NCI-H345 treated with DMSO at 0.1 percent for 48 hours (cell line): ENCODE data around the gene CFAP53.
"Not testable (repeated sequence)": the region's sequence is repeated elsewhere in the genome, so short reads cannot be mapped to it uniquely, and the experiment has no call there.

ENCODE experiments used
- DNase-seq: peaks from one replicate; lab custom pipeline; 2025; ENCODE audit not compliant: unreplicated experiment; lab: John Stamatoyannopoulos, UW

CFAP53 gene, protein sequence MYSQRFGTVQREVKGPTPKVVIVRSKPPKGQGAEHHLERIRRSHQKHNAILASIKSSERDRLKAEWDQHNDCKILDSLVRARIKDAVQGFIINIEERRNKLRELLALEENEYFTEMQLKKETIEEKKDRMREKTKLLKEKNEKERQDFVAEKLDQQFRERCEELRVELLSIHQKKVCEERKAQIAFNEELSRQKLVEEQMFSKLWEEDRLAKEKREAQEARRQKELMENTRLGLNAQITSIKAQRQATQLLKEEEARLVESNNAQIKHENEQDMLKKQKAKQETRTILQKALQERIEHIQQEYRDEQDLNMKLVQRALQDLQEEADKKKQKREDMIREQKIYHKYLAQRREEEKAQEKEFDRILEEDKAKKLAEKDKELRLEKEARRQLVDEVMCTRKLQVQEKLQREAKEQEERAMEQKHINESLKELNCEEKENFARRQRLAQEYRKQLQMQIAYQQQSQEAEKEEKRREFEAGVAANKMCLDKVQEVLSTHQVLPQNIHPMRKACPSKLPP

GRCh38 chr18:50266248-50266704, at the start of gene CFAP53:
Gene CFAP53, minus strand, starts transcription at chr18:50266495. Its CDS starts 91 bp downstream, at chr18:50266404.
- peak; percentile 70 for DNase-seq

GRCh38 chr18:50315100-50315871, 49.0 kb upstream of the CFAP53 start:
- DNase-seq = no peak

DNA sequence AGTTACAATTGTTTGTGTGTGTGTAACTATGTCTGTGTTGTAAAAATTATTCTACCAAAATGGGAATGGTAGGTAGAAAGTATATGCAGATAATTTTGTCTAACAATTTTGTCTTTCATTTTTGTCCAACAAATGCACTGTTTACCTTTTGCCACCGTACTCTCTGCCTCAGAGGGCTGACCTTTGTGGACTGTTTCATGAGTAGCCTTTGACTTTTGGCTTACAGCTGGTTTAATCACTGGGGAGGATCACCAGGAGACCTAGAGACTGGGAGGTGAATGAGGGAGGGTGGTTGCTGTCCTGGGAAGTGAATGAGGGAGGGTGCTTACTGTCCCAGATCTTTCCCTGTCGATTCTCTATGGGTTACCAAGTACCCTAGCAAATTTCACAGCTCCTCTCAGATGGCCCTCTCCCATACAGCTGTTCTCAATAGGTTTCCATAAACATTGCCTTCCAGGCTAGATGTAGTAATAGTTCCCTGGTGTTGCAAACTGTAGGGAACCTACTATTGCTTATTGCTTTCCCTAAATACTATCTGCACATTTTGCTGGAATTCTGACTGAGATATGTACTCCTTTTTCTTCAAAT, 47.7 kb upstream of the CFAP53 start:
- DNase-seq = no peak

- no peak for DNase-seq
Observed at GRCh38 chr18:50313031-50313607, 46.8 kb upstream of the CFAP53 start.

DNA sequence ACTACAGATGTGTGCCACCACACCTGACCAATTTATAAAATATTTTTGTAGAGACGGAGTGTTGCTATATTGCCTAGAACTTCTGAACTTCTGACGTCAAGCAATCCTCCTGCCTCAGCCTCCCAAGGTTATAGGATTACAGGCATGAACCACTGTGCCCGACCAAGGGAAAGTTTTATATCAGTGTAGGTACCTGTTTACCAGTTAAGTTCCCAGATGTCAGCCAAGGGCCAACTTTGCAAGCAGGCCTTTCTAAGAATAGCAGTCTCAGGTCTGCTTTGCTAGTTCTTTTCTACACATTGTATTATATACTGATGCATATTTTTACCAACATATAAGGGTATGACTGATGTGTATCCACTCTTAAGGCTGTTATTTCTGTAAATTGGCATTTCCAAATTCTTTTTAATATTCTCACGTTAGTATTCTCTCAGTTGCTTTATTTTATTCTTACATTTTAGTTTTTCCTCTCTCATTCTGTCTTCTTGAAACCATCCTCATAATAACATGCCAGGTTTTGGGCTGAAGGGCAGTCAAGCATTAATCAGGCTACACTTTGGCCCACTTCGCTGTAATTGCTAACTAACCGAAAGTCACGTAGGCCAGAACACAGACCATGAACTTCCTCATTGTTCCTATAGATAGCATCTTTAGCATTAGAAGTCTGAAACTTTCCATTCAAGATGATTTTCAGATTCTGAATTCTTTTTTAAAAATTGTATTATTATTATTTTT, 46.2 kb upstream of the CFAP53 start:
- no peak for DNase-seq

DNA sequence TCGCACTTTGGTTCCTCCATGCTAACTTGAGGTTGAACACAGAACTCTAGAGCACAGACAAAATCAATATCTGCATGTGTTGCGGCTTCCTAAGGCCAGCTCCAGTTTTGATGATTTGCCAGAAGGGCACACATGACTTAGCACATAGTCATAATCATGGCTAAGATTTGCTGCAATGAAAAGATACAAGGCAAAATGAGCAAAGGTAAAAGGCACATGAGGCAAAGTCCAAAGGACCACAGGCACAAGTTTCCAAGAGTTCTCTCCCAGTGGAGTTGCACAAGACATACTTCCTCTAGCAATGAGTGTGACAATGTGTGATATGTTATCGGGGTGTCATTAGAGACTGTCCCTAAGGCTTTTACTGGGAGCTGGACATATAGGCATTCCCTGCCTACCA, 45.4 kb upstream of the CFAP53 start:
- no peak for DNase-seq

DNA sequence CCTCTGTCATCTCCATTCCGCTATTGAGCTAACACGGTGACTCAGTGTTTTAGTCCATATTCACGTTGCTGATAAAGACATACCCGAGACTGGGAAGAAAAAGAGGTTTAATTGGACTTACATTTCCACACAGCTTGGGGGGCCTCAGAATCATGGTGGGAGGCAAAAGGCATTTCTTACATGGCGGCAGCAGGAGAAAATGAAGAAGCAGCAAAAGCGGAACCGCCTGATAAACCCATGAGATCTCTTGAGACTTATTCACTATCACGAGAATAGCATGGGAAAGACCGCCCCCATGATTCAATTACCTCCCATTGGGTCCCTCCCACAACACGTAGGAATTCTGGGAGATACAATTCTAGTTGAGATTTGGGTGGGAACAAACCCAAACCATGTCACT, 43.8 kb upstream of the CFAP53 start:
- DNase-seq = no peak

GRCh38 chr18:50308851-50309250, 42.6 kb upstream of the CFAP53 start:
- not testable (repeated sequence) for DNase-seq

DNA sequence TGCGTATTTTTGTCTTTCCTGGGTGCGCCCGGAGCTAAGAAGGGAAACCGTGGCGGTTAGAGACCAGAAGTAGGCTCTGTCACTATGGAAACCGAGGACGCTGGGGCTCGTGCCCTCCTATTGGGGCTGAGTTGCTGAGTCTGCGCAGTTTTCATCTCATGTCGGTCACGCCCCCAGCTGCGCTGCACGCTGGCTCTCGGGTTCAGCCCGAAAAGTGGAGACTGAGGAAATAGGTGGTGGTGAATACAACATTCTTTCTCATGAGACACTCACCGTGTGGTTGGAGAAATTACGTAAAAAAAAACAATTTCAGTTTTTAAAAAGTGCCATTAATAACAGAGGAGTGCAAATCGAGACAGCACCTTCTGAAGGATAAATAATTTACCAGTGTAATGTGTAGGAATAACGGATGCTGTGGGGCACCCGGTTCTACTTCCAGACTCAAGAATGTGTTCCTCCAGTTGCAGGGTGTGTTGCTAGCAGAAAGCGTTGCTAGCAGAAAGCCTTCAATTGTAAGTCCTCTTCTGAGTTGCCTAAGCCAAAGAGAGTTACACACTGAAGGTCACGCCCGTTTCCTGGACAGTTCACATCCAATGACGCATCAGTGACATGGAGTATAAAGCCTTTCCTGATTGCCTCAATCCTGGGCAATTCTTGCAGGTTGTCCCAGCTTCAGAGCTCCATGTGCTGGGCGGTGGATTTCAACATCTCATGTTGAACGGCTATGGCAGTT, 41.6 kb upstream of the CFAP53 start:
- DNase-seq = peak; percentile 91

DNA sequence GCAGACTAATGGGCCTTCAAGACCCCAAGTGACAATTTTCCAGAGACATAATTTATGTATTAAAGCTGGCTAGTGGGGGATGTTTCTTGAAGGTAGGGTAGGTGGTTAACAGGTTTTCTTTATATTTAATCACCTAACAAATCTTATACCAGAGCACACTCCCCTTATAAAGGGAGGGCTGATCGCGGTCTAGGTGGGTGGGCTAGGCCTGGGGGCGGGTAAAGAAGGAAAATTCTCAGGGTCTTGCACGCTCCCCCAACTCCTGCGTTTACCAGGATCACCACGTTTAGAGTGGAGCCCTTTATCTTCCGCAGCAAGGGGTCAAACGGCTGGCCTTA, 41.1 kb upstream of the CFAP53 start:
- DNase-seq = no peak

DNA sequence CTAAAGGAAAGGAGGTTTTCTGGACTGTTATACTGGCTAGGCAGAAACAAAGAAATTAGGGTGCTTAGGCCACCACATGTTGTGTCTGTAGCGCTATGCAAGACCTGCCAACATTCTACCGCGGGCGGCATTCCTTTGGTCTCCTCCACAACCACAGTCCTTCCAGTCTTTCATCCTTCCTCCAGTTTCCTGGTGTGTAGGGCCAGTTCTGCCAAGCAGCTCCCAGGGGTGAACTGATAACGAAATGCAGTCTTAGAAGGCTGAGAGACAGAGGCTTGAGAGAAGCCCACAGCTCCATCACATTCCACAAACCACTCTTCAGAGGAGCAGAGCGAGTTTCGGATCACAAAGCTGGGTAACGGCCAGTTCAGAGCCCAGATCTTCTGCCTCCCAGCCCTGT, 40.6 kb upstream of the CFAP53 start:
- no peak for DNase-seq

DNA sequence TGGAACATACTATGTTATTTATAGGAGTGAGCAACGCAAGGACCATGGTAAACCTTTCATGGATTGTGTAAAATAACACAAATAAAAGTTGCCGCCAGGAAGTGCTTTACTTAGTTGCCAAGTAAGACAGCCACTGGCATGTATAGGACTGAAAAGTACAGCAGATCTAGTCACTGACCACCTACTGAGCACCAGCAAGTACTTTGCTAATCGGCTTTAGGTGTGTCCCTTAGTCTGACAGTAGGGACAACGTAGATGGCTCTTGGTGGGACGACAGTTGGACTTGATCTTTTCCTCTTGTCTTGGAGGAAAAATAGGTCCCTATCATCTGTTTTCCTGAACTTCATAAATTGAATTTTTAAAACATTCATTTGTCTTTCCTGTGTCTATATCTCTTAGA, 34.8 kb upstream of the CFAP53 start:
- DNase-seq = no peak

DNA sequence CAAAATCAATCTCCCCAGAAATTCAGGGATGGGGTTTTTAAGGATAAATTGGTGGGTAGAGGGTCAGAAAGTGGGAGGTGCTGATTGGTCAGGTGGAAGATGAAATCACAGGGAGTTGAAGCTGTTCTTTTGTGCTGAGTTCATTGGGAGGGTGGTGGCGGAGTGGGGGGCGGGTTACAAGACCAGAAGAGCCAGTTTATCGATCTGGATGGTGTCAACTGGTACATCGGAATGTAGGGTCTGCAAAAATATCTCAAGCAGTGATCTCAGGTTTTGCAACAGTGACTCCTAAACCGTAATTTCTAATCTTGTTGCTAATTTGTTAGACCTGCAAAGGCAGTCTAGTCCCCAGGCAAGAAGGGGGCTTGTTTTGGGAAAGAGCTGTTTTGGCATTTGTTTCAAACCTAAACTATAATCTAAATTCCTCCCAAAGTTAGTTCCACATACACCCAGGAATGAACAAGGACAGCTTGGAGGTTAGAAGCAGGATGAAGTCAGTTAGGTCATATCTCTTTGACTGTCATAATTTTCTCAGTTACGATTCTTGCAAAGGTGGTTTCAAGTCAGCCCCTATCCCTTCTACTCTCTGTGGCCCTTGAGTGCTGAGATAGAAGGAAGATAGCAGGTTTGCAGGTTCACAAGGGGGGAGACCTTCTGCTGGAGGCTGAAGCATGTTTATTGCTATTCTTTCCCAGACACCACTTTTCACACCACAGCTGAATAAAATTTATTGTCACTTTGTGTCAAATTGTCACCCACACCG, 33.5 kb upstream of the CFAP53 start:
- no peak for DNase-seq

GRCh38 chr18:50298443-50299284, 32.4 kb upstream of the CFAP53 start:
- DNase-seq = no peak

DNA sequence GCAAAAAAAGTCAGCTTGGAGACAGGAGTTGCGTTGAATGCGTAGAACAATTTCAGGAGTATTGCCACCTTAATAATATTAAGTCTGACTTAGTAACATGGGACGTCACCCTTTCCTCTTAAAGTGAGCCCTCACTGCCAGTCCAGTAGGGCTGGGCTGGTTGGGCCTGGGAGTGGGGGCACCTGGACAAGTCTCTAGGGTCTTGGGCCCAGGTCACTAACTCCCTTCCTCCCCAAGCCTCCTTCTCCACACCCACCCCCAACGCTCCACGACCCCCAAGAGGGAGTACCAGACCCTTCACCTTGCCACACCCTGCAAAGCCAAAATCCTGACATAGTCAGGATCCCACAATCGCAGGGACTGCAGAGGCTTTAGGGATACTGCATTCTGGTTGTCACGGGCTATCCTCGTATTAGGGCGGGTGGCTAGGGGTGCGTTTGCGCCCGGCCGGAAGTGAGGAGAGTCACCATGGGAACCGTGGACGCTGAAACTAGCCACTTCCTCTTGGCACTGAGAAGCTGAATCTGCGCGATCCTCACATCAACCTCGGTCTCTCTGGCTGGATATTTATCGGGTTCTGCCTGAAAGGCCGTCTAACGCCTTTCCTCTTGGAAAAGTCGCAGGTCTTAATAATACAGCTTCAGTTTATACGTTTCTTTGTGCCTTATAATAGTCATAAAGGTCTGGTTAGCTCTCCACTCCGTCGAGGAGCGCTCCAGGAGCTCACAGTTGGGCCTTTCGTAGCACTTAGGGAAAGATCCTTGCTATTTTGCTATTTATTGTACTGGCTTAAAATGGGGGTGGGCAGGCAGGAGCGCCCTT, 31.5 kb upstream of the CFAP53 start:
- peak; percentile 51 for DNase-seq

- no peak for DNase-seq
Observed at GRCh38 chr18:50293039-50293438, 26.7 kb upstream of the CFAP53 start.

DNA sequence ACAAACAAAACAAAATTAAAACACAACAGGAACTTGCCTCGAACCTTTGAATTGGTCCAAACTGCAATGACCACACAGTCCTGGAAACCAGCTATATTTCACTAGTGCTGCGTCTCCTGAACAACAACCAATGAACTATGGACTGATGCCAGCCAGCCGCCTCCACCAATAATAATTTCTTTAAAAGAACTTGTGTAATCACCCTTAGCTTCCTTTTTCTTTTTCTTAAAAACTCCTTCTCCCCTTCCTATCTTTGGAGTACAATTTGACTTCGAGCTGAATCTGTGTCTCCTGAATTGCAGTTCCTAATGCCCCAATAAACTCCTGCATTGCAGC, 22.8 kb upstream of the CFAP53 start:
- no peak for DNase-seq
